ENCODE results near the gene RGS19.

DNA sequence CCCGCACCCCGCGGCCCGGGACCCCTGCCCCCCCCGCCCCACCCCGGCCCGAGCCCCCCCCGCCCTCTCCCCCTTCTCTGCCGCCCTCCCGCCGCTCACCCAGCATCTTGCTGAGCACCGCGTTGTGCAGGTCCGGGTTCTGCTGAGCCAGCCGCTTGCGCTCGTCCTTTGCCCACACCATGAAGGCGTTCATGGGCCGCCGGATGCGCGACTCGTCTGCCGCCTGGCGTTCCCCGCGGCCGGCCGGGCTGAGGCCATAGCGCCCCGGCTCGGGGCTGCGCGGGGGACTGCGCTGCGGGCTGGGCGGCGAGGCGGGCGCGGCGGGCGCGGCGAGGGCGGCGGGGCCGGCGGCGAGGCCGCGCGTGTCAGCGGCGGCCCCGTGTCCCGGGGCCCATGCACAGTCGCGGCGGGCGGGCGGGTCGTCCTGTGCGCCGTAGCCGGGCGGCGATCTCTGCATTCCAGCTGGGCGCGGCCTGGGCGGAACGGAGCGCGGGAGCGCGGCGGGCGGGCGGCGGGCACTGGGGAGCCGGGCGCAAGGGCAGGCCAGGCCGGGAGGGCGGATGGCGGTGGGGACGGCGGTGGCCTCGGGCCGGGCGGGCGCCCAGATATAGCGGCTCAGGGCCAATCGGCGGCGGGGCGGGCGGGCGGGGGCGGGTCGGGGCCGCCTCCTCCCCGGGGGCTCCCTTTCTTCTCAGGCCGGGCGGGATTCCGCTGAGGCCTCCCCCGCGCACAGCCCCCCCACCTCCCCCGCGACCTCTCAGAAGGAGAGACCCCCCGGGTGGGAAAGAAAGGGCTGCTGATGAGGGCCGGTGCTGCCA, 30.0 kb downstream of the RGS19 start, which contains the start of gene SOX18:
- TF ChIP-seq EZH2 (IDR thresholded peaks at IDR 0.05), result no peak
- TF ChIP-seq CTCF (IDR thresholded peaks at IDR 0.05), result no peak
